H9 (cell line): ENCODE results near the gene ARPC2. TPM values are rescaled to one million over a fixed set of nuclear protein-coding genes. Genes with fewer than 3 reads are reported as not detected.

Source experiments
- DNase-seq: peaks from one replicate; pipeline ENCODE4 v3.0.0-alpha.2; 2017
- H2AFZ ChIP-seq: one replicate; pipeline ENCODE4 v1.6.1; 2013; ENCODE audit warnings: mild to moderate bottlenecking, low read length, control low read depth, moderate library complexity
- H2AK5ac ChIP-seq: 2 replicates; pipeline ENCODE4 v1.6.1; 2013; ENCODE audit warnings: low read length, control low read depth, mixed read lengths; ENCODE audit not compliant: insufficient read length
- H2BK120ac ChIP-seq: one replicate; pipeline ENCODE4 v1.6.1; 2013; ENCODE audit warnings: low read depth, mild to moderate bottlenecking, low read length, control low read depth, inconsistent platforms; ENCODE audit not compliant: poor library complexity, severe bottlenecking
- H2BK12ac ChIP-seq: 2 replicates; pipeline ENCODE4 v1.6.1; 2013; ENCODE audit warnings: low read length, control low read depth, mixed read lengths, low read depth; ENCODE audit not compliant: insufficient read length
- H2BK15ac ChIP-seq: 2 replicates; pipeline ENCODE4 v1.6.1; 2013; ENCODE audit warnings: low read depth, low read length, control low read depth
- H2BK20ac ChIP-seq: one replicate; pipeline ENCODE4 v1.6.1; 2013; ENCODE audit warnings: low read depth, mild to moderate bottlenecking, low read length, control low read depth, inconsistent platforms; ENCODE audit not compliant: poor library complexity, severe bottlenecking
- H2BK5ac ChIP-seq: 2 replicates; pipeline ENCODE4 v1.6.1; 2013; ENCODE audit warnings: low read length, control low read depth, mixed read lengths; ENCODE audit not compliant: insufficient read length
- H3K14ac ChIP-seq: 2 replicates; pipeline ENCODE4 v1.6.1; 2013; ENCODE audit warnings: low read length, control low read depth; ENCODE audit not compliant: insufficient read depth
- H3K18ac ChIP-seq: 2 replicates; pipeline ENCODE4 v1.6.1; 2013; ENCODE audit warnings: low read depth, mild to moderate bottlenecking, mixed read lengths, low read length, control low read depth; ENCODE audit not compliant: insufficient read length
- H3K23ac ChIP-seq: 2 replicates; pipeline ENCODE4 v1.6.1; 2013; ENCODE audit warnings: low read length, control low read depth, mixed read lengths, low read depth; ENCODE audit not compliant: insufficient read length
- H3K23me2 ChIP-seq: 2 replicates; pipeline ENCODE4 v1.6.1; 2013; ENCODE audit warnings: low read depth, mild to moderate bottlenecking, mixed read lengths, low read length, control low read depth; ENCODE audit not compliant: insufficient read length, poor library complexity, severe bottlenecking
- H3K27ac ChIP-seq: 2 replicates; pipeline ENCODE4 v1.5.1; 2013; ENCODE audit warnings: low read length, control low read depth, mixed read lengths, low read depth; ENCODE audit not compliant: insufficient read length
- H3K27me3 ChIP-seq: 2 replicates; pipeline ENCODE4 v1.6.1; 2013; ENCODE audit warnings: low read length, control low read depth, inconsistent platforms; ENCODE audit not compliant: insufficient read depth
- H3K4ac ChIP-seq: 2 replicates; pipeline ENCODE4 v1.6.1; 2013; ENCODE audit warnings: low read depth, mild to moderate bottlenecking, control low read depth, inconsistent platforms, low read length, moderate library complexity
- H3K4me1 ChIP-seq: 2 replicates; pipeline ENCODE4 v1.6.1; 2013; ENCODE audit warnings: low read length, control low read depth, inconsistent platforms; ENCODE audit not compliant: insufficient read depth
- H3K4me2 ChIP-seq: 2 replicates; pipeline ENCODE4 v1.6.1; 2013; ENCODE audit warnings: low read length, control low read depth, mixed read lengths; ENCODE audit not compliant: insufficient read length, insufficient read depth
- H3K56ac ChIP-seq: 2 replicates; pipeline ENCODE4 v1.6.1; 2013; ENCODE audit warnings: low read depth, mild to moderate bottlenecking, mixed read lengths, low read length, control low read depth; ENCODE audit not compliant: insufficient read length
- H3K79me1 ChIP-seq: 2 replicates; pipeline ENCODE4 v1.6.1; 2013; ENCODE audit warnings: low read depth, mild to moderate bottlenecking, moderate library complexity, low read length, control low read depth, inconsistent platforms; ENCODE audit not compliant: insufficient read depth, poor library complexity, severe bottlenecking
- H3K79me2 ChIP-seq: 2 replicates; pipeline ENCODE4 v1.6.1; 2013; ENCODE audit warnings: low read length, control low read depth, inconsistent platforms; ENCODE audit not compliant: insufficient read depth
- H3K9ac ChIP-seq: 2 replicates; pipeline ENCODE4 v1.6.1; 2013; ENCODE audit warnings: low read length, control low read depth, mixed read lengths; ENCODE audit not compliant: insufficient read length; ENCODE audit errors: extremely low read depth
- H3K9me3 ChIP-seq: one replicate; pipeline ENCODE4 v1.6.1; 2013; ENCODE audit warnings: low read depth, low read length, inconsistent platforms; ENCODE audit not compliant: control insufficient read depth
- H3T11ph ChIP-seq: one replicate; pipeline ENCODE4 v1.6.1; 2013; ENCODE audit warnings: mild to moderate bottlenecking, low read length, control low read depth, inconsistent platforms
- H4K20me1 ChIP-seq: one replicate; pipeline ENCODE4 v1.6.1; 2013; ENCODE audit not compliant: control insufficient read depth, insufficient read length, insufficient read depth
- H4K5ac ChIP-seq: 2 replicates; pipeline ENCODE4 v1.6.1; 2013; ENCODE audit warnings: low read depth, mild to moderate bottlenecking, mixed read lengths, low read length, control low read depth; ENCODE audit not compliant: insufficient read length
- H4K8ac ChIP-seq: replicated peaks from 2 replicates; pipeline ENCODE4 v1.6.1; 2013; ENCODE audit warnings: low read length, control low read depth, mixed read lengths, low read depth; ENCODE audit not compliant: insufficient read length
- H4K91ac ChIP-seq: 2 replicates; pipeline ENCODE4 v1.6.1; 2013; ENCODE audit warnings: low read depth, mild to moderate bottlenecking, moderate library complexity, mixed read lengths, low read length, control low read depth; ENCODE audit not compliant: insufficient read length
- H3K27ac Mint-ChIP-seq, 3 experiments: 2 replicates in 2 of 3; 3 replicates in 1 of 3; pipeline ENCODE4 v1.8.0; 2020 to 2021; ENCODE audit warnings: mixed read lengths in 3 of 3, mild to moderate bottlenecking in 1 of 3, moderate library complexity in 1 of 3
- H3K27me3 Mint-ChIP-seq: 2 replicates; pipeline ENCODE4 v1.8.0; 2021; ENCODE audit warnings: low read depth, mild to moderate bottlenecking, moderate library complexity, mixed read lengths
- H3K36me3 Mint-ChIP-seq, 3 experiments: 2 replicates in 2 of 3; 3 replicates in 1 of 3; pipeline ENCODE4 v1.8.0; 2020 to 2021; ENCODE audit warnings: low read depth in 3 of 3, mixed read lengths in 3 of 3; ENCODE audit not compliant: insufficient read depth in 1 of 3
- H3K4me1 Mint-ChIP-seq, 2 experiments: 2 replicates each; pipeline ENCODE4 v1.8.0; 2020; ENCODE audit warnings: mixed read lengths in 2 of 2
- H3K4me3 Mint-ChIP-seq, 2 experiments: 2 replicates in 1 of 2; 3 replicates in 1 of 2; pipeline ENCODE4 v1.8.0; 2020 to 2021; ENCODE audit warnings: mild to moderate bottlenecking in 2 of 2, mixed read lengths in 2 of 2, moderate library complexity in 1 of 2
- H3K9me3 Mint-ChIP-seq, 2 experiments: 2 replicates in 1 of 2; 3 replicates in 1 of 2; pipeline ENCODE4 v1.8.0; 2020; ENCODE audit warnings: mild to moderate bottlenecking in 2 of 2, mixed read lengths in 2 of 2, moderate library complexity in 1 of 2
- CTCF ChIP-seq: fragments of 200-600 bp; sonication (generic); conservative IDR thresholded peaks from 3 replicates; pipeline ENCODE4 v1.8.0; 2021; ENCODE audit warnings: antibody characterized with exemption, mild to moderate bottlenecking
- WGBS: extraction: QIAGEN DNeasy Blood & Tissue Kit; methylation state at CpG from one replicate; pipeline ENCODE4 v1.1.7; 2013; ENCODE audit warnings: missing lambda C conversion rate, low lambda C conversion rate, mixed read lengths; ENCODE audit not compliant: insufficient read length; ENCODE audit errors: extremely low coverage; 5-methylcytosine and 5-hydroxymethylcytosine counted together
- total RNA-seq: library from RNA; stranded (reverse); gene quantifications from 2 replicates; pipeline ENCODE4 v1.2.1, GENCODE V29; 2021

ARPC2 gene
- total RNA-seq, 1 experiment from 2014 or later, result 197 TPM

GRCh38 chr2:218271487-218271797 lies 54.5 kb downstream of the ARPC2 start:
- H3K4me2 ChIP-seq, result peak overlapping the region; percentile 97
- no peaks in the 10 kb centered on the region for H3K9me3 ChIP-seq
- no peak overlapping the region for H2BK5ac ChIP-seq
- no peak overlapping the region for H3K18ac ChIP-seq
- H3K27me3 ChIP-seq, result no peaks in the 10 kb centered on the region
- H2AFZ ChIP-seq, result no peak overlapping the region
- no peak overlapping the region for H3T11ph ChIP-seq
- no peak overlapping the region for H4K8ac ChIP-seq
- H3K9ac ChIP-seq, result no peak overlapping the region
- H3K23ac ChIP-seq, result no peak overlapping the region
- H2BK12ac ChIP-seq, result no peak overlapping the region
- no peak overlapping the region for H4K5ac ChIP-seq
- no peak overlapping the region for H2BK20ac ChIP-seq
- H3K4ac ChIP-seq, result no peak overlapping the region
- Mint-ChIP-seq H3K9me3 (no peaks in the 10 kb centered on the region), H3K27me3 (no peaks in the 10 kb centered on the region; the same call in 1 of the 2 replicates), H3K4me1 (peaks cover 18 to 21% of the 10 kb centered on the region in 2 experiments), H3K36me3 (peaks cover 17 to 44% (median 41%) of the 10 kb centered on the region in 3 experiments; a peak in 6 of 7 replicates), H3K4me3 (peak overlapping the region; percentile 80 to 92), H3K27ac (no peak overlapping the region)
- H3K27ac ChIP-seq, result no peak overlapping the region
- no peak for DNase-seq
- no peaks in the 10 kb centered on the region for H3K79me1 ChIP-seq
- peaks cover 9% of the 10 kb centered on the region for H3K23me2 ChIP-seq
- TF ChIP-seq CTCF, result no peak
- WGBS, result no CpG with 5 or more reads among the region's 4 CpGs
- H2BK120ac ChIP-seq, result no peak overlapping the region
- no peaks in the 10 kb centered on the region for H3K79me2 ChIP-seq
- no peaks in the 10 kb centered on the region for H3K4me1 ChIP-seq
- H4K91ac ChIP-seq, result no peak overlapping the region
- H3K56ac ChIP-seq, result no peak overlapping the region
- no peaks in the 10 kb centered on the region for H4K20me1 ChIP-seq
- no peak overlapping the region for H2BK15ac ChIP-seq
- no peak overlapping the region for H3K14ac ChIP-seq
- H2AK5ac ChIP-seq, result no peak overlapping the region
